Gastroesophageal sphincter (tissue), 3 donors: ENCODE results near the gene MIPOL1.

ENCODE experiments used
- CTCF ChIP-seq, 4 experiments: fragments of 200-600 bp in 2 of 4; fragments of 450-650 bp in 2 of 4; sonication (generic) in 1 of 4; IDR thresholded peaks; one replicate each; pipeline ENCODE4 v1.5.1; 2017 to 2019; ENCODE audit warnings: antibody characterized with exemption in 4 of 4, mild to moderate bottlenecking in 2 of 4, moderate library complexity in 2 of 4
- POLR2A ChIP-seq, 2 donors: fragments of 450-650 bp; IDR thresholded peaks; one replicate each; pipeline ENCODE4 v1.6.1; 2017; ENCODE audit warnings: antibody characterized with exemption in 2 of 2, mild to moderate bottlenecking in 2 of 2, moderate library complexity in 1 of 2

GRCh38 chr14:37585971-37586796 lies 388.4 kb downstream of the MIPOL1 start:
- TF ChIP-seq POLR2A (IDR thresholded peaks at IDR 0.05) (no peak), CTCF (IDR thresholded peaks at IDR 0.05) (no peak)
